NCI-H82 treated with DMSO at 0.1 percent for 48 hours (cell line): ENCODE measurements around the gene SOCS6.
A peak's percentile ranks its signal among the peaks of the same experiment; 100 is the strongest.

ENCODE experiments used
- DNase-seq: peaks from one replicate; lab custom pipeline; 2025; ENCODE audit not compliant: unreplicated experiment; lab: John Stamatoyannopoulos, UW

SOCS6 gene

GRCh38 chr18:70288171-70288850 is 534 bp upstream of the SOCS6 start:
- no peak for DNase-seq

DNA sequence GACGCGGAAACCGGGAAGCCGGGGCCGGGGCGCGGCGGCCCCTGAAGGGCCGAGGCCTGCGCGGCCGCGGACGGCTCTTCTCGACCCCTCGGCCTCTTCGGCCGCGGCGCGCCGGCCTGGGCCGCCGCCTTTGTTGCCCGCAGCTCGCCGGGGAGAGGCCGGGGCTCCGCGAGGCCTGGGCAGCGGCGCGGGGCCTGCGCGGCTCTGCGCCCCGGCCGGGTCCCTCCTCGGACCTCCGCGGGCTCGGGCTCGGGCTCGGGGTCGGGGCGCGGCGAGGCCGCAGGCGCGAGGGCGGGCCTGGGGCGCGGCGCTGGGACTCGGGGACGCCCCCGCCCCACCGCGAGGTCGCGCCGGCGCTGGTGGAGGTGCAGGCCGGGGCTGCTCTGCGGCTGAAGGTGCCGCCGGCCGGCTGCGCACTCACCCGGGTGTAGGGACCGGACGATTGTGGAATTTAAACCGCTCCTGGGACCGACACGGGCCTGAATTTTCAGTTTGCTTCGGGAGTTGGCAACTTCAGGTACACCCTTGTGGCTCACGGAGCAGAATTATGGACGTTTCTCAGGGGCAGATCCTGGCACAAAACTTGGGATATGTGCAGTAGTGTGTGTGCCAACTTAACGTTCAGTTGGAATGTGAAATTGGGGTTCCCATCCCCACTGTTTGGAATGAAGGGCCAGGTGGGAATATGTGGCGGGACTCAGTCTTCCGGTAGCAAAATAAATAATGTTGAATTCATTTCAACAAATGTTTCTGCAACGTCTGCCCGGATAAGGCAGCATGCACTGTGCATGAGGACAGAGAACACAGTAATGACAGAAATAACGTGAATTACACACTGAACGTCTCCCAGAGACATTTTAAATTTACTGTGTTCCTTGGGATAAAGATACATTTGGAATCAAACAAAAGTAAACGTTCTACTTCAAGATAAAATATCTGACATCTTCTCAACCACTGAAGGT is 787 bp downstream of the SOCS6 start:
- no peak for DNase-seq

- no peak for DNase-seq
These were observed 1.8 kb downstream of the SOCS6 start for GRCh38 chr18:70290482-70291294.

DNA sequence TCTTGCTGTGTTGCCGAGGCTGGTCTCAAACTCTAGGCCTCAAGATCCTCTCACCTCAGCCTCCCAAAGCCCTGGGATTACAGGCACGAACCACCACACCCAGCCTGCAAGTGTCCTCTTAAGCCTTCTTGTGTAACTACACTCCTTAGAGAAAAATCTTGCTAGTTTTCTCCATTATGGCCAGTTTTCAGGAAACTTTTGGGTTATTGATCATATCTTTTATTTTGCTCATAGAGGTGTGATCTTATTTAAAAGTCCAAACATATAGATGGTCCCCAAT is 2.4 kb downstream of the SOCS6 start:
- DNase-seq = no peak

DNA sequence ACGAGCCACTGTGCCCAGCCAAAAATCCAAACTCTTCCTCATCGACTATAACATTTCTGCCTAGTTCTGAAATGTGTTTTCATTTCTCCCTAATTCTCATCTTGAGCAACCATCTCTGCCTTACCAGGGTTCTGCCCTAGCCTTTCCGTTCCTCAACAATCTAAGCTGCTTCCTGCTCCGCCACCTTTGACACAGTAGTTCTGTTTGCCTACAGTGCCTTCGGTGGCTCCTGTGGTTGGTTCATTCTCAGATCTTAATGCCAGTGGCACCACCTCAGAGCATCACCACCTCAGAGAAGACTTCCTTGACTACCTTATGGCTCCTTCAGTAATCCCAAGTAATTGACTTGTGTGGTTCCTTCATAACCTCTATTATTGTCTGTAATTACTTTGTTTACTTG is 3.8 kb downstream of the SOCS6 start:
- DNase-seq = no peak

DNA sequence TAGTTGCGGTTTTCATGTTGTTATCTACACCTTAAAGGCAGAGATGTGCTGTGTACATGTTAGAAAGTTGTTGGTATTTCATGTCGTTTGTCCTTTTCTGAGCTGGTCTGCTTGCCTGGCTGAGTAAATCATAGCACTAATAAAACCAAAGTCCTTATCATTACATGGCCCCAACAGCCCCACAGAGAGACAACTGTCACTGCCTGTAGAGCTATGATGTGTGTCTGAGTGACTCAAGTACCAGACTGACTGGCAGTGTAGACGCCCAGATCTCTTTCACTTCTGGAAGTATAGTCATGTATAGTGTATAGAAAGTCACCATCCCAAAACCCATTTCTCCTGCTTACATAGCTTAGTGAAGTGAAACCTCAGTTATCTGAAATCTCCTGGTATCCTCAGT is 4.3 kb downstream of the SOCS6 start:
- no peak for DNase-seq

GRCh38 chr18:70294471-70295191 is 5.8 kb downstream of the SOCS6 start:
- DNase-seq = peak; percentile 25

DNA sequence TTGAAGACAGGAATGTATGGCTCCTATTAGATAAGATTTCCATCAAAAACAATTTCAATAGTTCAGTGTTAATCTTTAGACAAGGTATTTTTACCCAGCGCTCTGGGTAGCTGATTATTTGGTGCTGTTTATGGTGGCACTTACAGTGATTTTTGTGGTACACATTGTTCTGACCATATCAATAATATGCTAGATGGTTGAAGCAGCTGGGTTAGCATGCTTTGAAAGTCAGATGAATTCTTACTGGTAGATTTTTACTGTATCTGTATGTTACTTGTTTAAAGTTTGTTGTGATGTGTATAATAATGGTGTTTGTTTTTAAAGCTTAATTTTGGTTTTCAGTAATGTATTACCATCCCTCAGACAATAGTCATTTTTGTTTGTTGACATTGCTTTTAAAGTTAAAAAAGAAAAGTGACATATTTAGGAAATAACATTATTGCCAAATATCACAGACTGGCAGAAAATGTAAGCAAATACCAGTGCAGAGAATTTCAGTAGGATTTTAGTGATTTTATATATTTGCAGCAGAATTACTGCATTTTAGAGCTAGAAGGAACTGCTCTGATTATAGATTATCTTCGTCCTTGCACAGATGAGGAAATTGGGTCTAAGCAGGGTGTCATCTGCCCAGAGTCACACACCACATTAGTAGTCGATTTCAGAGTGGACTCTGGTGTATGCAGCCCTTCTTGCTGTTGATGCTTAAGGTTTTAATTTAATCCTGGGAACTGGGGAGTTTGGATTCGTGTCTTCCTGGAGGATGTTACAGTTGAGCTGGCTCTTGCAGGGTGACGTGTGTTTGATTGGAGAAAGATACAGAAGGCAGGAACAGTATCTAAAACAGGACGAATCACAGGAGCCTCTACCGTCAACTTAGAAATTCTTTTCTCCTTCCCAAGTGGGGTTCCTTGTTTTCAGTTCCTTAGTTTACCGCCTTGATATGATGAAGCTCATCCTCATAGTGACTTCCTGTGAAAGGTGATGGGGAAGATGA is 6.6 kb downstream of the SOCS6 start:
- no peak for DNase-seq

DNA sequence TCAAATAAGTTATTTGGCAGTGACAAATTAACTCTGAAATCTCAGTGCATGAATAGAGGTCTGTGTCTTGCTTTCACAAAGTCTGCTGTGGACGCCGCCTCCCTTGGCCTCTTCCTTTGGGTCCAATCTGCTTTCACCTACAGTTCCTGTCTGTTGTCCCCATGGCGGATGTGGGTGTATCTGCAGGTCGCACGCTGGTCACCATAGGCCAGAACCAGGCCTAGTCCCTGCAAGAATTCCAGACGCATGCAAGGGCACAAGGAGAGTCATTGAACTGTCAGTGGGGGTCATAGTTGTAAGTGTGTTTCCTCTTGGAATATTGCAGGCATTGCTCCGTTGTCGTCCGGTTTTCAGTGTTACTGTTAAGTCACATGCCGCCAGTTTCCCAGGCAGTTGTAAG is 7.4 kb downstream of the SOCS6 start:
- no peak for DNase-seq

DNA sequence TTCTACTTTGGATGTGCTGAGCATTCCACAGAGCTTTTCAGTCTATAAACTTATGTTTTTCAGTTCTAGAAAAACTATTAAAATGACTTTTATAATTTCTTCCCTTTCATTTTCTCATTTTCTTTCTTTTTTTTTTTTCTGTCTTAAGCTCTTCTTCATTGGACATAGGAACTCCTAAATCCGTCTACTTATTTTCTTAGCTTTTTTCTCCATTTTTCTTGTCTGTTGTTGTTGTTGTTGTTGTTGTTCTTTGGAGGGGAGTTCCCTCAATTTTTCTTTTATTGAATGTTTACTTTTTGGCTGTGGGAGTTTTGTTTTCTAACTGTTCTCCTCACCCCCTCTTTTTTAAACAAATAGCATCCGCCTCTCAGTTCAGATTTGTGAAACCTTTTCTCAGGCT is 7.9 kb downstream of the SOCS6 start:
- DNase-seq = no peak

- no peak for DNase-seq
These were observed 10.5 kb downstream of the SOCS6 start for GRCh38 chr18:70299393-70299792.

DNA sequence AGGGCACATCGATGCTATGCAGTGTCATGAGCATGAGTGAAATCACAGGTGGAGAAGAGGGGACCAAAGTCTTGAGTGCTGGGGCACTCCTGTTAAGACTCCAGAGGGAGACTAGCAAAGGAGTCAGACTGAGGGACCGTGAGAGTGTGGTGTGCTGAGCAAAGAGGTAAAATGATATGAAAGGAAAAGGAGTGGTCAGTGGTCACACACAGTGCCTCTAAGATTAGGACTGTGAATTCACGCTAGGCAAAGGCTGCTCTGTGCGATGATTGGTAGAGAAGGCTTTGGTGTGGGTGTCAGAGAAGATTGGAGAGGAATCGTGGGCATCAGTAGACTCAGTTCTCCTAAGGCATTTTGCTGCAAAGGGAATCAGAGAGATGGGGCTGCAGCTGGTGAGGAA is 12.8 kb downstream of the SOCS6 start:
- no peak for DNase-seq

- DNase-seq = no peak
These were observed 19.9 kb downstream of the SOCS6 start for GRCh38 chr18:70308555-70309294.

- DNase-seq = no peak
These were observed 21.9 kb downstream of the SOCS6 start for GRCh38 chr18:70310560-70311320.

GRCh38 chr18:70311726-70312125 is 22.9 kb downstream of the SOCS6 start:
- no peak for DNase-seq

GRCh38 chr18:70313640-70314039 is 24.8 kb downstream of the SOCS6 start:
- DNase-seq = no peak

DNA sequence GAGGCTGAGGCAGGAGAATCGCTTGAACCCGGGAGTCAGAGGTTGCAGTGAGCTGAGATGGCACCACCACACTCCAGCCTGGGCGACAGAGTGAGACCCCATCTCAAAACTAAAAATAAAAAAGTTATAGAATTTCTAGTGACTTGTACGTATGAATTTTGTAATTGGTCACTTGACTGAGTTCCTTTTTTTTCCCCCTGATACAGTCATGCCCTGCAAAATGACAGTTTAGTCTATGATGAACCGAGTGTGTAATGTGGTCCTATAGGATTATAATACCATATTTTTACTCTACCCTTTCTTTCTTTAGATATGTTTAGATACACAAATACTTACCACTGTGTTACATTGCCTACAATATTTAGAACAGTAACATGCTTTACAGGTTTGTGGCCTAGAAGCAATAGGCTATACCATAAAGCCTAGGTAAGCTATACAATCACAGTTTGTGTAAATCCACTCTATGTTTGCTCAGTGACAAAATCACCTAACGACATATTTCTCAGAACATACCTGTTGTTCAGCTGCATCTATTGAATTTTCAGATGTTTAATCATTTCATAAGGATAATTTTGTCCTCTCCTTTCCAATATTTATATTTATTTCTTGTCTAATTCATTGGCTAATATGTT is 25.4 kb downstream of the SOCS6 start:
- DNase-seq = no peak

DNA sequence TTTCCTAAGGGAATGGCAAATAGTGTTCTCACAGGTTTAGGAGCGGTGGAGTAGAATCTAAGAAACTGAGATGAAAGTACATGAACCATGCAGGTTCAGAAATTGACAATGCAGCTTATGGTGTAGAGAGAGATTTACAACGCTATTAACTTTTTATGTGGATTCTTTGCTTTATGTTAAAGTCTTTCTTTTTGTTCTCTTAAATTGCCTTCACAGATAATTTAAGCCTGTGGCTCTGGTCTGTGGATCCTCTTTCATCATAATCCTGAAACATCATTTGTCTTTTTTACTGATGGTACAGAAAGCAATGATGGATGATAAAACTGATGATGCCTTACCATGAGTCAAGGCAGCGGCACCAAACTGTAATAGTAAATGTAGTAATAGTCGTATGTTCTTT is 30.3 kb downstream of the SOCS6 start:
- no peak for DNase-seq
